ENCODE measurements around the gene GRIK2.
A peak's percentile ranks its signal among the peaks of the same experiment; 100 is the strongest.

Gene GRIK2

DNA sequence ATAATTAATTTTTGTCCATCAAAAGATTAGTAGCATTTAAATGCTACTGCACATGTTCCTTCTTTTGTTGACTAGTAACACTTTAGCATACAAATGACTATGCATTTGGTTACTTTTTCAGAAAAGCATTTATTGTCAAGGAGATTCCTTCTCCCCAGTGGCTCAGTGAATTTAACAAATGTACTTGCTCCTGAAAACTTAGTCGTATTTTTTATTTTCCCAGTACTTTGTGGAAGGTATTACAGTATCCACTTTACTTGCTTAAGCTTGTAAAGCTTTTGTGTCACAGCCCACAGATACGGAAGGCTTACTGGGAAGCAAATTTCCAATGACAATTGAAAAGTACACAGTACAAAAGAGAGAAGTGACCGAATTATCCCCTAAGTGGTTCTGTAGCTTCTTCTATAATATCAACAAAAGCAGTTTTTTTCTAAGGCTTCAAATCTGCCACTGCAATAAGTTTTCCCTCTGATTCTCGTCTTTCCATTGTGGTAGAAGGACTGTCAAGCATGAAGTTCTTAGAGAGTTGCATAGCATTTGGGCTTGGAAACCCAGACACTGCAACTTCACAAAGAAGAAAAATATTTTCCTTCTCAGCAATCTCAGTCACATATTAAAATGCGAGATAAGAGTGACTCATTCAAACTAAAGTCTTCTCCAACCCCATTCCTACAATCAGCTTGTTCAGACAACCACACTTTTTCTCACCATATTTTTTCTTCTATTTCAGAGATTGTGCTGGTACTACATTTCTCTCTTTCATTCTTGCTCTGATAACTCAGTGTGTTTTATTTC lies 431.2 kb downstream of the GRIK2 start:
- DNase-seq: peak; percentile 49
- in situ Hi-C loops (cut with HindIII; ENCODE audit: low pct_ligation_motif_present, low sequenced_read_pairs): no loop called here
- no peak overlapping the region for H3K4me3 ChIP-seq (ENCODE audit: low read depth, low read length)
- H3K27me3 ChIP-seq (replicated peaks): no peaks in the 10 kb centered on the region
- no peak for TF ChIP-seq CTCF (IDR thresholded peaks at IDR 0.05; ENCODE audit: low read depth, low read length, missing control alignments)
- no peaks in the 10 kb centered on the region for H3K36me3 ChIP-seq (replicated peaks)
- no peak overlapping the region for H3K27ac ChIP-seq

DNA sequence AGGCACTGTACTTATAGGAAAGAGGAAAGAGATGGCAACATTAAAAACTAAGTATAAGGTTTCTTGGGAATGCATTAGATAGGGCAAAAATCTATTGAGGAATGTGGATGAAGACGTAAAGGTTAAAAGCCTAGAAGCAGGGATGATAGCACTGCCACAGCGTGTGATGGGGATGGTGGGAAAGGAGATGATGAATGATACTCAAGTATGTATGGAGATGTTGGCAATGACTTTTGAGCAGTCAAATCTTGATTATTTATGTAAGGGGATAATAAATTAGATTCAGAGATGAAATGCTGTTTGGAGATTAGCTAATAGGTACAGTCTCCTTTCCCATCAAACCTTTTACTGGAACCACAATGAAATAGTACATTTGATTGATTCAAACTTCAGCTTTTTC lies 432.8 kb downstream of the GRIK2 start:
- no peak overlapping the region for H3K4me3 ChIP-seq (ENCODE audit: low read depth, low read length)
- in situ Hi-C loops (cut with HindIII; ENCODE audit: low pct_ligation_motif_present, low sequenced_read_pairs): no loop called here
- H3K27ac ChIP-seq: no peak overlapping the region
- no peak for TF ChIP-seq CTCF (IDR thresholded peaks at IDR 0.05; ENCODE audit: low read depth, low read length, missing control alignments)
- DNase-seq: no peak
- no peaks in the 10 kb centered on the region for H3K27me3 ChIP-seq (replicated peaks)
- no peaks in the 10 kb centered on the region for H3K36me3 ChIP-seq (replicated peaks)

DNA sequence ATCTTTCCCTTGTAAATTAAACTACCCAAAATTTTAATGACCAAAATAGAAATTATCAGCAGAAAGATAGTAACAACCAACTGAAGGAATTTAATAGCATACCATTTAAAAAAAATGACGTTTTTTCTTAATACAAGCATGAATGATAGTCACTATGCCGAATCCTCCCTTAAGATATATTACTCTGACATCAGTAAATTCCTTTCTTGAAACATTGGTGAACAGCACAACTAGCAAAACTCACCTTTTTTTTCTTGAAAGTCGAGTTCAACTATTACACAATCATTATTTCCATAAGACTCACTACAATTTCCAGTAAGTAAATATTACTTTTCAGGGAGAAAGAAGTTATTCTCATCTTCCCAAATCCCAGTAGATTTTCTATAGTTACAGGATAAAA lies 433.2 kb downstream of the GRIK2 start:
- Histone ChIP-seq H3K36me3 (replicated peaks) (no peaks in the 10 kb centered on the region), H3K27ac (no peak overlapping the region), H3K4me3 (ENCODE audit: low read depth, low read length) (no peak overlapping the region), H3K27me3 (replicated peaks) (no peaks in the 10 kb centered on the region)
- in situ Hi-C loops (cut with HindIII; ENCODE audit: low pct_ligation_motif_present, low sequenced_read_pairs): no loop called here
- DNase-seq: no peak
- TF ChIP-seq CTCF (IDR thresholded peaks at IDR 0.05; ENCODE audit: low read depth, low read length, missing control alignments): no peak

DNA sequence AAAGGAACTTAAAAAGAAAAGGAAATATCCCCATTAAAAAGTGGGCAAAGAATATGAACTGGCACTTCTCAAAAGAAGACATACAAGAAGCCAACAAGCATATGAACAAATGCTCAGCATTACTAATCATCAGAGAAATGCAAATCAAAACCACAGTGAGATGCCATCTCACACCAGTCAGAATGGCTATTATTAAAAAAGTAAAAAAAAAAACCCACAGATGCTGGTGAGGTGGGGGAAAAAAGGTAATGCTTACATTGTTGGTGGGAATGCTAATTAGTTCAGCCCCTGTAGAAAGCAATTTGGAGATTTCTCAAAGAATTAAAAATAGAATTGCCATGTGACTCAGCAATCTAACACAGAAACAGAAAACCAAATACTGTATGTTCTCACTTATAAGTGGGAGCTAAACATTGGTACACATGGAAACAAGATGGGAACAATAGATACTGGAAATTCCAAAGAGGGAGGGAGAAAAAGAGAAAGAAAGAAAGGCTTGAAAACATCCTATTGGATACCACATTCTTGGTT lies 437.1 kb downstream of the GRIK2 start:
- DNase-seq: peak; percentile 21
- no peaks in the 10 kb centered on the region for H3K27me3 ChIP-seq (replicated peaks)
- no peaks in the 10 kb centered on the region for H3K36me3 ChIP-seq (replicated peaks)
- in situ Hi-C loops (cut with HindIII; ENCODE audit: low pct_ligation_motif_present, low sequenced_read_pairs): no loop called here
- no peak for TF ChIP-seq CTCF (IDR thresholded peaks at IDR 0.05; ENCODE audit: low read depth, low read length, missing control alignments)
- H3K4me3 ChIP-seq (ENCODE audit: low read depth, low read length): no peak overlapping the region
- peak overlapping the region; percentile 63 for H3K27ac ChIP-seq

DNA sequence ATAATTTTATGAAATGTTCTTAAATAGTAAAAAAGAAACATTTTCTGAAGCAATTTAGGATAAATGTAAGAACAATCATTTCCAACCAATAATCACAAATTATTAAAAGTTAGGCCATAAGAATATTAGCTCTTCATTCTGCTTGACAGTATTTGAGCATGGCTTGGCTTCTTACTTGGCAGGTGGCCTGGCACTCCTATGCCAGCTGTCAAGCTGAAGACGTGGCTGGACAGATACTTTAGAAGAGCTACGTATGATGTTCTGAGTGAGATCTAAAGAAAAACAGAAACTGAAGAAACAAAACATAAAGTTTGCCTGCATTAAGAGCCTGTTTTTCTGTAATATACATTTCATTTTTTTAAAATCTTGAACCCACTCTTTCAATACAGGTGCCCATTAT lies 438.9 kb downstream of the GRIK2 start:
- Histone ChIP-seq H3K36me3 (replicated peaks) (no peaks in the 10 kb centered on the region), H3K27me3 (replicated peaks) (no peaks in the 10 kb centered on the region), H3K4me3 (ENCODE audit: low read depth, low read length) (no peak overlapping the region), H3K27ac (no peak overlapping the region)
- TF ChIP-seq CTCF (IDR thresholded peaks at IDR 0.05; ENCODE audit: low read depth, low read length, missing control alignments): no peak
- in situ Hi-C loops (cut with HindIII; ENCODE audit: low pct_ligation_motif_present, low sequenced_read_pairs): no loop called here
- DNase-seq: no peak

All from brain microvascular endothelial cell (primary cell).